Kidney epithelial cell (primary cell): ENCODE measurements around the gene PSMB7. TPM values are rescaled to one million over a fixed set of nuclear protein-coding genes. Genes with fewer than 3 reads are reported as not detected.

Experiments
- DNase-seq: peaks from one replicate; pipeline ENCODE4 v3.0.0-alpha.2; 2010; ENCODE audit warnings: low read depth
- H3K27me3 ChIP-seq: 2 replicates; pipeline ENCODE4 v1.6.0; 2011; ENCODE audit warnings: low read length; ENCODE audit not compliant: control insufficient read depth, insufficient read depth
- H3K36me3 ChIP-seq: 2 replicates; pipeline ENCODE4 v1.5.1; 2011; ENCODE audit warnings: low read length; ENCODE audit not compliant: control insufficient read depth, insufficient read depth
- H3K4me3 ChIP-seq: 2 replicates; pipeline ENCODE4 v1.5.1; 2011; ENCODE audit warnings: low read depth, mild to moderate bottlenecking, control low read depth, low read length
- CTCF ChIP-seq: IDR thresholded peaks from 2 replicates; pipeline ENCODE4 v1.5.1; 2011; ENCODE audit warnings: mild to moderate bottlenecking, moderate library complexity, low read length, control low read depth, inconsistent platforms; ENCODE audit not compliant: insufficient read depth, poor library complexity, severe bottlenecking
- total RNA-seq: library from RNA; depleted of rRNA; stranded (reverse); fragments of >200 nt; gene quantifications from 2 replicates; pipeline ENCODE4 v1.2.3, GENCODE V29; 2015

PSMB7 gene
- total RNA-seq, 1 donor from 2014 or later = 419 TPM

- no peak for TF ChIP-seq CTCF
- DNase-seq = no peak
- Histone ChIP-seq H3K4me3 (no peak overlapping the region), H3K36me3 (no peaks in the 10 kb centered on the region), H3K27me3 (no peaks in the 10 kb centered on the region)
Observed at GRCh38 chr9:124359855-124360678, 55.2 kb downstream of the PSMB7 start.

- H3K4me3 ChIP-seq = no peak overlapping the region
- peaks cover 1% of the 10 kb centered on the region for H3K36me3 ChIP-seq
- DNase-seq = no peak
- no peaks in the 10 kb centered on the region for H3K27me3 ChIP-seq
- no peak for TF ChIP-seq CTCF
Observed at GRCh38 chr9:124359426-124359825, 55.8 kb downstream of the PSMB7 start.

- no peak for TF ChIP-seq CTCF
- H3K4me3 ChIP-seq = no peak overlapping the region
- DNase-seq = no peak
- peaks cover 1% of the 10 kb centered on the region for H3K36me3 ChIP-seq
- H3K27me3 ChIP-seq = no peaks in the 10 kb centered on the region
Observed at GRCh38 chr9:124358631-124359030, 56.6 kb downstream of the PSMB7 start.

GRCh38 chr9:124357721-124358361 lies 57.4 kb downstream of the PSMB7 start:
- Histone ChIP-seq H3K36me3 (peaks cover 1% of the 10 kb centered on the region), H3K4me3 (no peak overlapping the region), H3K27me3 (no peaks in the 10 kb centered on the region)
- no peak for TF ChIP-seq CTCF
- DNase-seq = no peak

GRCh38 chr9:124356745-124357390 lies 58.4 kb downstream of the PSMB7 start:
- Histone ChIP-seq H3K36me3 (peaks cover 1% of the 10 kb centered on the region), H3K4me3 (no peak overlapping the region), H3K27me3 (no peaks in the 10 kb centered on the region)
- no peak for DNase-seq
- no peak for TF ChIP-seq CTCF
